RWPE2 (cell line): Measurements from ENCODE around the gene TMEM139.

ENCODE experiments used
- ATAC-seq: fragments of 200-7000 bp; cut with Tn5 transposase; 3 replicates; pipeline ENCODE4 v1.9.1; 2021; ENCODE audit warnings: low read depth
- DNase-seq: peaks from one replicate; pipeline ENCODE4 v3.0.0-alpha.2; 2020; ENCODE audit warnings: low spot score
- H3K27ac ChIP-seq: fragments of 450-650 bp; 2 replicates; pipeline ENCODE4 v1.5.1; 2017; ENCODE audit warnings: mild to moderate bottlenecking; ENCODE audit not compliant: poor library complexity, severe bottlenecking
- H3K27me3 ChIP-seq: fragments of 250-450 bp; sonication (Bioruptor Pico); 2 replicates; pipeline ENCODE4 v1.5.1; 2021; ENCODE audit warnings: mild to moderate bottlenecking, moderate library complexity; ENCODE audit not compliant: insufficient read depth, poor library complexity, severe bottlenecking
- H3K36me3 ChIP-seq: fragments of 250-450 bp; sonication (Bioruptor Pico); 2 replicates; pipeline ENCODE4 v1.5.1; 2020; ENCODE audit warnings: low read depth, mild to moderate bottlenecking, moderate library complexity
- H3K4me1 ChIP-seq: fragments of 250-450 bp; sonication (Bioruptor Pico); 2 replicates; pipeline ENCODE4 v1.5.1; 2021; ENCODE audit warnings: mild to moderate bottlenecking, moderate library complexity; ENCODE audit not compliant: insufficient read depth, poor library complexity, severe bottlenecking
- H3K4me3 ChIP-seq: fragments of 250-450 bp; sonication (Bioruptor Pico); 2 replicates; pipeline ENCODE4 v1.5.1; 2021; ENCODE audit warnings: mild to moderate bottlenecking, moderate library complexity; ENCODE audit not compliant: severe bottlenecking
- H3K9me3 ChIP-seq: fragments of 250-450 bp; sonication (Bioruptor Pico); 2 replicates; pipeline ENCODE4 v1.5.1; 2021; ENCODE audit warnings: mild to moderate bottlenecking, moderate library complexity; ENCODE audit not compliant: severe bottlenecking
- CTCF ChIP-seq: fragments of 450-650 bp; IDR thresholded peaks from one replicate; pipeline ENCODE4 v1.5.1; 2017; ENCODE audit warnings: mild to moderate bottlenecking, moderate library complexity; ENCODE audit not compliant: poor library complexity, severe bottlenecking

TMEM139 gene

GRCh38 chr7:143281529-143281928 is 3.2 kb upstream of the TMEM139 start:
- TF ChIP-seq CTCF: no peak
- no peak for ATAC-seq
- Histone ChIP-seq H3K27ac (no peak overlapping the region), H3K9me3 (no peaks in the 10 kb centered on the region), H3K36me3 (no peaks in the 10 kb centered on the region; the same call in 1 of the 2 replicates), H3K4me3 (no peak overlapping the region), H3K4me1 (peaks cover 14% of the 10 kb centered on the region), H3K27me3 (no peaks in the 10 kb centered on the region)
- no peak for DNase-seq

GRCh38 chr7:143282124-143282523 is 2.6 kb upstream of the TMEM139 start:
- ATAC-seq (no peak), DNase-seq (no peak)
- H3K9me3 ChIP-seq: no peaks in the 10 kb centered on the region
- peaks cover 14% of the 10 kb centered on the region for H3K4me1 ChIP-seq
- H3K4me3 ChIP-seq: no peak overlapping the region
- no peak for TF ChIP-seq CTCF
- H3K27ac ChIP-seq: no peak overlapping the region
- H3K36me3 ChIP-seq: no peaks in the 10 kb centered on the region; the same call in 1 of the 2 replicates
- H3K27me3 ChIP-seq: no peaks in the 10 kb centered on the region

GRCh38 chr7:143283381-143283780 is 1.4 kb upstream of the TMEM139 start:
- ATAC-seq (no peak), DNase-seq (no peak)
- Histone ChIP-seq H3K27ac (no peak overlapping the region), H3K36me3 (no peaks in the 10 kb centered on the region; the same call in 1 of the 2 replicates), H3K4me1 (peaks cover 14% of the 10 kb centered on the region), H3K4me3 (no peak overlapping the region), H3K9me3 (no peaks in the 10 kb centered on the region), H3K27me3 (no peaks in the 10 kb centered on the region)
- no peak for TF ChIP-seq CTCF

- ATAC-seq (peak; percentile 73), DNase-seq (no peak)
- Histone ChIP-seq H3K27ac (peak overlapping the region; percentile 57), H3K27me3 (no peaks in the 10 kb centered on the region), H3K9me3 (no peaks in the 10 kb centered on the region), H3K4me3 (peak overlapping the region; percentile 20), H3K4me1 (peaks cover 7% of the 10 kb centered on the region), H3K36me3 (peaks cover 12% of the 10 kb centered on the region)
- TF ChIP-seq CTCF: no peak
Observed at GRCh38 chr7:143285470-143285778, 666 bp downstream of the TMEM139 start.

GRCh38 chr7:143285806-143286521 is 1.2 kb downstream of the TMEM139 start:
- ATAC-seq: no peak
- Histone ChIP-seq H3K4me3 (no peak overlapping the region), H3K27ac (peak overlapping the region; percentile 57), H3K36me3 (peaks cover 17% of the 10 kb centered on the region), H3K27me3 (no peaks in the 10 kb centered on the region), H3K4me1 (peaks cover 9% of the 10 kb centered on the region), H3K9me3 (no peaks in the 10 kb centered on the region)
- DNase-seq: no peak
- TF ChIP-seq CTCF: no peak
